H1 (cell line): Measurements from ENCODE around the gene SNX6. TPM values are rescaled to one million over a fixed set of nuclear protein-coding genes. Genes with fewer than 3 reads are reported as not detected.

ENCODE experiments used
- CTCF ChIA-PET: fragments of 300-600 bp; sonication (Branson Sonifier 250); formaldehyde crosslinking; loops from one replicate; lab custom pipeline; 2021; ENCODE audit not compliant: partially characterized antibody; lab: Charles Lee
- POLR2A ChIA-PET: fragments of 300-600 bp; sonication (Branson Sonifier 250); formaldehyde crosslinking; loops from one replicate; lab custom pipeline; 2021; ENCODE audit warnings: inconsistent platforms; ENCODE audit not compliant: partially characterized antibody; lab: Charles Lee
- DNase-seq, 2 experiments: peaks; one replicate each; pipeline versions ENCODE4 v3.0.0 to v3.0.0-alpha.2; 2010 to 2022; ENCODE audit warnings: low spot score in 2 of 2, low read depth in 1 of 2, mixed read lengths in 1 of 2
- FAIRE-seq: peaks from 2 replicates; lab custom pipeline; 2011; peaks lifted over from hg19 to GRCh38; lab: Jason Lieb, UNC
- H2AFZ ChIP-seq: 2 replicates; pipeline ENCODE4 v1.8.1; 2012; ENCODE audit warnings: low read length, inconsistent platforms
- H2AK5ac ChIP-seq: 2 replicates; pipeline ENCODE4 v1.6.1; 2013; ENCODE audit warnings: low read depth, low read length
- H2BK120ac ChIP-seq: replicated peaks from 2 replicates; pipeline ENCODE3; 2013; ENCODE audit warnings: low read depth, low read length, inconsistent platforms
- H2BK12ac ChIP-seq: 2 replicates; pipeline ENCODE4 v1.6.1; 2013; ENCODE audit warnings: low read depth, low read length
- H2BK15ac ChIP-seq: 2 replicates; pipeline ENCODE4 v1.6.1; 2013; ENCODE audit warnings: low read length
- H2BK20ac ChIP-seq: 2 replicates; pipeline ENCODE4 v1.6.1; 2013; ENCODE audit warnings: low read length
- H2BK5ac ChIP-seq: 2 replicates; pipeline ENCODE4 v1.6.1; 2013; ENCODE audit warnings: low read depth, low read length
- H3K14ac ChIP-seq: 2 replicates; pipeline ENCODE4 v1.6.1; 2013; ENCODE audit warnings: inconsistent platforms; ENCODE audit not compliant: insufficient read length
- H3K18ac ChIP-seq: 2 replicates; pipeline ENCODE4 v1.6.1; 2013; ENCODE audit warnings: low read length; ENCODE audit errors: extremely low read depth
- H3K23ac ChIP-seq: 2 replicates; pipeline ENCODE4 v1.6.1; 2013; ENCODE audit warnings: inconsistent platforms; ENCODE audit not compliant: insufficient read length
- H3K23me2 ChIP-seq: 2 replicates; pipeline ENCODE4 v1.6.1; 2013; ENCODE audit warnings: low read depth, low read length
- H3K27ac ChIP-seq: 2 replicates; pipeline ENCODE4 v1.6.1; 2011; ENCODE audit warnings: low read depth, low read length, inconsistent platforms
- H3K27me3 ChIP-seq, 4 experiments: replicated peaks in 1 of 4; 1 replicate in 1 of 4; 2 replicates in 3 of 4; pipeline versions ENCODE4 v1.6.1 to v1.8.1; 2011 to 2013; ENCODE audit warnings: low read length in 3 of 4, mild to moderate bottlenecking in 3 of 4, inconsistent platforms in 2 of 4, mixed read lengths in 2 of 4, moderate library complexity in 1 of 4; ENCODE audit not compliant: control insufficient read depth in 3 of 4, insufficient read depth in 3 of 4; ENCODE audit errors: extremely low read depth in 1 of 4
- H3K36me3 ChIP-seq, 4 experiments: 2 replicates each; pipeline versions ENCODE4 v1.6.1 to v1.8.1; 2011 to 2013; ENCODE audit warnings: mild to moderate bottlenecking in 4 of 4, low read length in 3 of 4, moderate library complexity in 2 of 4, control low read depth in 1 of 4, inconsistent platforms in 1 of 4; ENCODE audit not compliant: insufficient read depth in 4 of 4, control insufficient read depth in 2 of 4
- H3K4ac ChIP-seq: replicated peaks from 2 replicates; pipeline ENCODE3; 2013; ENCODE audit warnings: low read length, low read depth, mixed read lengths, inconsistent platforms; ENCODE audit not compliant: insufficient read length
- H3K4me1 ChIP-seq, 4 experiments: replicated peaks in 1 of 4; 1 replicate in 1 of 4; 2 replicates in 3 of 4; pipeline versions ENCODE4 v1.6.1 to v1.8.1; 2011 to 2013; ENCODE audit warnings: low read length in 3 of 4, inconsistent platforms in 2 of 4, mixed read lengths in 1 of 4; ENCODE audit not compliant: insufficient read depth in 4 of 4, control insufficient read depth in 3 of 4
- H3K4me2 ChIP-seq, 2 experiments: 2 replicates each; pipeline versions ENCODE4 v1.6.1 to v1.8.1; 2011 to 2013; ENCODE audit warnings: low read depth in 2 of 2, low read length in 2 of 2, control low read depth in 1 of 2, inconsistent platforms in 1 of 2, mild to moderate bottlenecking in 1 of 2; ENCODE audit not compliant: insufficient read depth in 1 of 2
- H3K4me3 ChIP-seq, 4 experiments: fragments of 200-600, 300-600 bp in 1 of 4; sonication (generic), shearing (Covaris generic), sonication (Bioruptor Twin) in 1 of 4; 2 replicates each; pipeline versions ENCODE4 v1.5.1 to v1.8.1; 2011 to 2016; ENCODE audit warnings: low read length in 4 of 4, low read depth in 3 of 4, control low read depth in 2 of 4, inconsistent platforms in 2 of 4, mild to moderate bottlenecking in 2 of 4, mixed read lengths in 1 of 4, moderate library complexity in 1 of 4; ENCODE audit not compliant: insufficient read depth in 2 of 4; ENCODE audit errors: extremely low read depth in 1 of 4
- H3K56ac ChIP-seq: replicated peaks from 2 replicates; pipeline ENCODE3; 2013; ENCODE audit warnings: low read depth, mild to moderate bottlenecking, mixed read lengths, low read length, inconsistent platforms; ENCODE audit not compliant: insufficient read length
- H3K79me1 ChIP-seq: 2 replicates; pipeline ENCODE4 v1.6.1; 2013; ENCODE audit warnings: low read depth, low read length, control low read depth
- H3K79me2 ChIP-seq, 2 experiments: 2 replicates each; pipeline versions ENCODE4 v1.6.1 to v1.8.1; 2012 to 2013; ENCODE audit warnings: low read length in 2 of 2, mild to moderate bottlenecking in 2 of 2, inconsistent platforms in 1 of 2; ENCODE audit not compliant: insufficient read depth in 2 of 2, control insufficient read depth in 1 of 2
- H3K9ac ChIP-seq, 4 experiments: replicated peaks in 1 of 4; 1 replicate in 1 of 4; 2 replicates in 3 of 4; pipeline versions ENCODE4 v1.6.1 to v1.8.1; 2011 to 2013; ENCODE audit warnings: low read depth in 3 of 4, low read length in 3 of 4, control low read depth in 2 of 4, mild to moderate bottlenecking in 2 of 4, moderate library complexity in 2 of 4, inconsistent platforms in 1 of 4; ENCODE audit errors: extremely low read depth in 1 of 4
- H3K9me3 ChIP-seq, 2 experiments: 2 replicates each; pipeline versions ENCODE4 v1.6.1 to v1.8.1; 2012 to 2013; ENCODE audit warnings: mild to moderate bottlenecking in 2 of 2, moderate library complexity in 2 of 2, control low read depth in 1 of 2, inconsistent platforms in 1 of 2, low read depth in 1 of 2, low read length in 1 of 2, mixed read lengths in 1 of 2; ENCODE audit not compliant: insufficient read depth in 2 of 2
- H4K20me1 ChIP-seq, 2 experiments: replicated peaks in 1 of 2; 2 replicates each; pipeline versions ENCODE3 to v1.8.1; 2011 to 2013; ENCODE audit warnings: inconsistent platforms in 2 of 2, low read length in 2 of 2, mild to moderate bottlenecking in 1 of 2; ENCODE audit not compliant: insufficient read depth in 2 of 2, control insufficient read depth in 1 of 2
- H4K5ac ChIP-seq: 2 replicates; pipeline ENCODE4 v1.6.1; 2013; ENCODE audit warnings: low read length, low read depth, mixed read lengths, inconsistent platforms; ENCODE audit not compliant: insufficient read length
- H4K8ac ChIP-seq: 2 replicates; pipeline ENCODE4 v1.8.0; 2013; ENCODE audit warnings: mild to moderate bottlenecking, moderate library complexity, low read length, inconsistent platforms; ENCODE audit not compliant: insufficient read depth; ENCODE audit errors: extremely low read depth
- H4K91ac ChIP-seq: replicated peaks from 2 replicates; pipeline ENCODE3; 2013; ENCODE audit warnings: low read length, mixed read lengths, inconsistent platforms; ENCODE audit not compliant: insufficient read length
- ASH2L ChIP-seq: fragments of 200-600, 300-600 bp; sonication (generic); IDR thresholded peaks from one replicate; pipeline ENCODE4 v1.7.1; 2017; ENCODE audit warnings: low read length
- ATF3 ChIP-seq: IDR thresholded peaks from 2 replicates; pipeline ENCODE4 v1.6.1; 2011; ENCODE audit warnings: low read depth, mild to moderate bottlenecking, low read length; ENCODE audit not compliant: insufficient read depth
- CBX5 ChIP-seq: fragments of 300-800, 300-1000 bp; sonication (generic); IDR thresholded peaks from 2 replicates; pipeline ENCODE4 v1.7.1; 2016; ENCODE audit warnings: antibody characterized with exemption, low read length, low read depth
- CHD2 ChIP-seq: IDR thresholded peaks from 2 replicates; pipeline ENCODE4 v1.6.1; 2012; ENCODE audit warnings: low read length, improper control_type of control experiment
- GABPA ChIP-seq: IDR thresholded peaks from 2 replicates; pipeline ENCODE4 v1.6.1; 2011; ENCODE audit warnings: mild to moderate bottlenecking, low read length, moderate library complexity, borderline replicate concordance; ENCODE audit not compliant: insufficient read depth
- HDAC6 ChIP-seq: IDR thresholded peaks from one replicate; pipeline ENCODE4 v1.7.1; 2012; ENCODE audit warnings: low read depth, mild to moderate bottlenecking, inconsistent platforms, low read length, moderate library complexity
- JUN ChIP-seq: IDR thresholded peaks from 2 replicates; pipeline ENCODE4 v1.6.1; 2011; ENCODE audit warnings: low read depth, mild to moderate bottlenecking, improper control_type of control experiment, low read length
- KDM1A ChIP-seq: fragments of 200-600, 300-600 bp; sonication (generic); IDR thresholded peaks from 2 replicates; pipeline ENCODE4 v1.7.1; 2016; ENCODE audit warnings: mild to moderate bottlenecking, low read length, borderline replicate concordance
- SIN3A ChIP-seq, 2 experiments: IDR thresholded peaks in 1 of 2; conservative IDR thresholded peaks in 1 of 2; 2 replicates each; pipeline ENCODE4 v1.6.1; 2011 to 2012; ENCODE audit warnings: low read length in 2 of 2, improper control_type of control experiment in 1 of 2, low read depth in 1 of 2, mild to moderate bottlenecking in 1 of 2
- SP2 ChIP-seq: IDR thresholded peaks from 2 replicates; pipeline ENCODE4 v1.6.1; 2012; ENCODE audit warnings: mild to moderate bottlenecking, low read length, inconsistent platforms
- SRF ChIP-seq: IDR thresholded peaks from 2 replicates; pipeline ENCODE4 v1.6.1; 2011; ENCODE audit warnings: mild to moderate bottlenecking, low read depth, low read length, moderate library complexity
- TAF7 ChIP-seq: optimal IDR thresholded peaks from 2 replicates; pipeline ENCODE3; 2011; ENCODE audit warnings: low read depth, mild to moderate bottlenecking, inconsistent platforms, low read length, moderate library complexity, borderline replicate concordance
- TCF12 ChIP-seq: IDR thresholded peaks from 2 replicates; pipeline ENCODE4 v1.6.1; 2011; ENCODE audit warnings: low read depth, mild to moderate bottlenecking, low read length
- YY1 ChIP-seq: IDR thresholded peaks from 2 replicates; pipeline ENCODE4 v1.6.1; 2011; ENCODE audit warnings: low read depth, mild to moderate bottlenecking, low read length
- ZNF274 ChIP-seq: IDR thresholded peaks from 2 replicates; pipeline ENCODE4 v1.7.0; 2012; ENCODE audit warnings: low read length, borderline replicate concordance; ENCODE audit errors: extremely low read depth
- WGBS, 2 experiments: shearing (Covaris generic) in 1 of 2; methylation state at CpG; one replicate each; pipeline versions ENCODE4 v1.1.6 to v1.1.7; 2013 to 2015; ENCODE audit warnings: low lambda C conversion rate in 2 of 2, mixed read lengths in 2 of 2, inconsistent platforms in 1 of 2, low coverage in 1 of 2, missing lambda C conversion rate in 1 of 2; ENCODE audit not compliant: insufficient replicate concordance in 2 of 2, insufficient coverage in 1 of 2, insufficient read length in 1 of 2; ENCODE audit errors: extremely low coverage in 1 of 2, missing lambda C conversion rate in 1 of 2; 5-methylcytosine and 5-hydroxymethylcytosine counted together
- polyA plus RNA-seq, 7 experiments: library from polyadenylated mRNA; depleted of rRNA in 3 of 7; stranded (reverse) in 5 of 7; unstranded in 2 of 7; fragments of >200 nt in 5 of 7; fragments of 200-250 nt in 2 of 7; gene quantifications; 1 replicate in 5 of 7; 2 replicates in 1 of 7; 4 replicates in 1 of 7; pipeline versions ENCODE4 v1.2.1 to v1.2.3, GENCODE V29; 2011 to 2013; ENCODE audit warnings: missing spikeins in 2 of 7, mixed read lengths in 2 of 7
- total RNA-seq: library from RNA; stranded (reverse); fragmentation: NEBNext Ultra II Directional; extraction: Animal tissue kit (Norgen Biotek cat#: 25700); gene quantifications from 2 replicates; pipeline ENCODE4 v1.2.1, GENCODE V29; 2021

SNX6 gene
- total and polyA plus RNA-seq, 2 of the 8 experiments (the other 6 are each of a cell fraction or from before 2014, with no cell fraction given) = 53.4 to 71.1 TPM

GRCh38 chr14:34568803-34569202, 61.1 kb downstream of the SNX6 start:
- no peak for DNase-seq
- Histone ChIP-seq H4K91ac (no peak overlapping the region), H3K79me1 (no peaks in the 10 kb centered on the region), H3K23me2 (no peaks in the 10 kb centered on the region), H3K14ac (no peak overlapping the region), H2BK120ac (no peak overlapping the region), H3K9me3 (no peaks in the 10 kb centered on the region), H3K18ac (no peak overlapping the region), H3K36me3 (peaks cover 2 to 31% (median 7%) of the 10 kb centered on the region in 4 experiments; a peak in 7 of 8 replicates), H3K79me2 (no peaks in the 10 kb centered on the region), H2BK20ac (no peak overlapping the region), H2BK5ac (no peak overlapping the region), H3K4ac (no peak overlapping the region), H3K4me1 (no peaks in the 10 kb centered on the region), H4K5ac (no peak overlapping the region), H3K9ac (no peak overlapping the region), H3K27me3 (no peaks in the 10 kb centered on the region), H4K8ac (no peak overlapping the region), H2BK12ac (no peak overlapping the region), H3K27ac (no peak overlapping the region), H2AFZ (no peak overlapping the region), H3K23ac (no peak overlapping the region), H2BK15ac (no peak overlapping the region), H2AK5ac (no peak overlapping the region), H3K4me2 (no peak overlapping the region), H3K4me3 (no peak overlapping the region), H4K20me1 (no peaks in the 10 kb centered on the region), H3K56ac (no peak overlapping the region)
- ChIA-PET CTCF (interaction anchor here (0.7 kb wide), 1 partner anchor 606 kb away, joined by 3 read pairs; no protein-coding TSS in a partner anchor), POLR2A (no interaction called here)
- FAIRE-seq = no peak
- WGBS, 2 experiments = 96% methylated on average over 13 of the region's 13 CpGs; no CpG with 5 or more reads in 1 of the 2 experiments
- TF ChIP-seq TCF12 (no peak), SP2 (no peak), GABPA (no peak), ATF3 (no peak), YY1 (no peak), JUN (no peak), SRF (no peak), CHD2 (no peak), HDAC6 (no peak), KDM1A (no peak), TAF7 (no peak), CBX5 (no peak), ASH2L (no peak), SIN3A (conservative IDR thresholded peaks at IDR 0.05 in 1 of 2, IDR thresholded peaks at IDR 0.05 in 1 of 2; ENCODE audit: low read depth in 1 of 2, low read length in 2 of 2) (no peak), ZNF274 (no peak)
